ENCODE data around the gene DGCR8.

- TF ChIP-seq USF2 (IDR thresholded peaks at IDR 0.05; ENCODE audit: low read depth, low read length) (no peak), CTCF (conservative IDR thresholded peaks at IDR 0.05; ENCODE audit: low read depth, low read length) (no peak), BHLHE40 (IDR thresholded peaks at IDR 0.05; ENCODE audit: low read depth, low read length) (no peak), POLR2A (IDR thresholded peaks at IDR 0.05; ENCODE audit: low read depth, low read length) (no peak), SMC3 (IDR thresholded peaks at IDR 0.05; ENCODE audit: low read depth, low read length) (no peak), RAD21 (IDR thresholded peaks at IDR 0.05; ENCODE audit: low read length) (no peak), CEBPB (IDR thresholded peaks at IDR 0.05; ENCODE audit: low read depth, low read length) (no peak), MXI1 (IDR thresholded peaks at IDR 0.05; ENCODE audit: borderline replicate concordance, low read depth, low read length) (no peak), RCOR1 (IDR thresholded peaks at IDR 0.05; ENCODE audit: insufficient replicate concordance, low read length) (no peak), MAZ (IDR thresholded peaks at IDR 0.05; ENCODE audit: borderline replicate concordance, low read depth, low read length) (no peak), FOS (IDR thresholded peaks at IDR 0.05; ENCODE audit: low read depth, low read length) (no peak), CHD1 (IDR thresholded peaks at IDR 0.05; ENCODE audit: low read depth, low read length) (no peak)
Observed at GRCh38 chr22:20124083-20124787, 44.2 kb downstream of the DGCR8 start.
